Ovary (tissue), 9 donors: ENCODE measurements around the gene PEAK1. TPM values are rescaled to one million over a fixed set of nuclear protein-coding genes. Genes with fewer than 3 reads are reported as not detected.

ENCODE experiments used
- DNase-seq, 5 donors: peaks; one replicate each; pipeline ENCODE4 v3.0.0-alpha.2; 2019 to 2020
- H3K27ac ChIP-seq, 2 donors: fragments of 200-600 bp; one replicate each; pipeline versions ENCODE4 v1.5.1 to v1.8.0; 2019 to 2022
- H3K27me3 ChIP-seq: fragments of 200-600 bp; one replicate; pipeline ENCODE4 v1.8.0; 2022
- H3K36me3 ChIP-seq: fragments of 200-600 bp; sonication (generic); one replicate; pipeline ENCODE4 v1.5.1; 2019
- H3K4me1 ChIP-seq: one replicate; pipeline ENCODE4 v1.8.1; 2013; ENCODE audit warnings: mild to moderate bottlenecking, moderate library complexity; ENCODE audit not compliant: insufficient read depth
- H3K4me3 ChIP-seq: fragments of 200-600 bp; sonication (generic); one replicate; pipeline ENCODE4 v1.5.1; 2017
- H3K9me3 ChIP-seq, 2 donors: fragments of 200-600 bp in 1 of 2; sonication (generic) in 1 of 2; one replicate each; pipeline versions ENCODE4 v1.5.1 to v1.8.1; 2013 to 2019; ENCODE audit warnings: mild to moderate bottlenecking in 1 of 2, moderate library complexity in 1 of 2
- CTCF ChIP-seq, 3 donors: fragments of 450-650 bp in 2 of 3; fragments of 200-600 bp in 1 of 3; IDR thresholded peaks; one replicate each; pipeline versions ENCODE4 v1.5.1 to v1.8.0; 2016 to 2022; ENCODE audit warnings: antibody characterized with exemption in 3 of 3, mild to moderate bottlenecking in 1 of 3
- EP300 ChIP-seq: sonication (generic); formaldehyde crosslinking; IDR thresholded peaks from one replicate; pipeline ENCODE4 v1.6.1; 2017; ENCODE audit warnings: antibody characterized with exemption
- POLR2A ChIP-seq: fragments of 450-650 bp; IDR thresholded peaks from one replicate; pipeline ENCODE4 v1.6.1; 2017; ENCODE audit warnings: antibody characterized with exemption, mild to moderate bottlenecking, moderate library complexity
- WGBS, 3 donors: extraction: QIAGEN DNeasy Blood & Tissue Kit in 1 of 3; methylation state at CpG; one replicate each; pipeline versions ENCODE4 v1.1.5 to v1.1.7; 2013 to 2017; 5-methylcytosine and 5-hydroxymethylcytosine counted together
- intact Hi-C, 4 donors: fragments of 100-400 bp; cut with DNase I; formaldehyde crosslinking; loops; one replicate each; pipeline versions ENCODE4 v1.11.0 to v1.15.1; 2022 to 2023
- polyA plus RNA-seq, 2 donors: library from polyadenylated mRNA; stranded (reverse); fragments of 200-250 nt in 1 of 2; fragments of 350-450 nt in 1 of 2; fragmentation: Illumina TruSeq in 1 of 2; extraction: RNeasy Lipid Tissue Mini Kit (QIAGEN cat#74804) in 1 of 2; gene quantifications; one replicate each; pipeline ENCODE4 v1.2.3, GENCODE V29; 2013 to 2014
- total RNA-seq, 7 donors: library from RNA; depleted of rRNA in 2 of 7; stranded (reverse); fragments of >200 nt in 2 of 7; fragmentation: NEBNext Ultra II Directional in 3 of 7; extraction: Animal tissue kit (Norgen Biotek cat#: 25700) in 3 of 7; gene quantifications; one replicate each; pipeline versions ENCODE4 v1.1.0 to v1.2.4, GENCODE V29; 2016 to 2023
- donor health status: DM: no; HTN: no; CAD: no; lungs with moderate emphysema.
- donor health status: DM: no; HTN: no; CAD: no.
- donor health status: Bipolar disorder and iron deficiency.
- donor health status: DM: yes; HTN: yes; CAD: no.
- donor health status: DM: no; HTN: no; CAD: no.
- donor health status: DM: yes; HTN: yes; CAD: no.

The PEAK1 gene
- total and polyA plus RNA-seq, 9 donors, result 6.6 to 48.4 (median 41.4) TPM

DNA sequence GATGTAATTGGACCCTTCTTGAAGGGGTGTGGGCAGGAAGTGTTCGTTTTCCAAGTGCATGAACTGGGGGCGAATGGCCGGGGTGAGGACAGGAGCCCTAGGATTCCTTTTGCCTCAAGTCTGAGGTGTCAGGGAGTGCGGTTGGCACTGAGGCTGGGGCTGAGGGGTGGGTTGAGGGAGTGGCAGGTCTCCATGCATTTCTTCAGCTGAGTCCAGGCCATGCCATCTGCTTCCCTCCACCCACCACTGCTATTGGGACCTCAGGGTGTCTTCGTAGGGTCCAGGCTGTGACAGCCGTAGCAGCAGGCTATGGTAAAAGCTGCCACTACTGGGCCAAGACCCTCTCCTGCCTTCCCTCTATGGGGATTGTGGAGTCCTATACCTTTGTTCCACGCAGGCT is 323.4 kb downstream of the PEAK1 start:
- intact Hi-C loops, result no loop called here
- H3K27ac ChIP-seq, result no peak overlapping the region
- no peaks in the 10 kb centered on the region for H3K27me3 ChIP-seq
- H3K36me3 ChIP-seq, result no peaks in the 10 kb centered on the region
- TF ChIP-seq POLR2A, result no peak
- no peak for TF ChIP-seq EP300
- no peak for TF ChIP-seq CTCF (IDR thresholded peaks at IDR 0.05)
- no peaks in the 10 kb centered on the region for H3K4me1 ChIP-seq
- H3K4me3 ChIP-seq, result no peak overlapping the region
- H3K9me3 ChIP-seq, result no peaks in the 10 kb centered on the region
- no peak for DNase-seq
- 85 to 96% (median 87%) methylated on average over 7 of the region's 7 CpGs for WGBS, 3 donors

GRCh38 chr15:77096138-77096537 is 323.8 kb downstream of the PEAK1 start:
- Histone ChIP-seq H3K4me3 (no peak overlapping the region), H3K36me3 (no peaks in the 10 kb centered on the region), H3K4me1 (no peaks in the 10 kb centered on the region), H3K9me3 (no peaks in the 10 kb centered on the region), H3K27ac (no peak overlapping the region), H3K27me3 (no peaks in the 10 kb centered on the region)
- intact Hi-C loops, result no loop called here
- TF ChIP-seq POLR2A, result no peak
- TF ChIP-seq CTCF (IDR thresholded peaks at IDR 0.05), result no peak
- TF ChIP-seq EP300, result no peak
- no peak for DNase-seq
- 60 to 65% (median 63%) methylated on average over 4 of the region's 4 CpGs for WGBS, 3 donors

DNA sequence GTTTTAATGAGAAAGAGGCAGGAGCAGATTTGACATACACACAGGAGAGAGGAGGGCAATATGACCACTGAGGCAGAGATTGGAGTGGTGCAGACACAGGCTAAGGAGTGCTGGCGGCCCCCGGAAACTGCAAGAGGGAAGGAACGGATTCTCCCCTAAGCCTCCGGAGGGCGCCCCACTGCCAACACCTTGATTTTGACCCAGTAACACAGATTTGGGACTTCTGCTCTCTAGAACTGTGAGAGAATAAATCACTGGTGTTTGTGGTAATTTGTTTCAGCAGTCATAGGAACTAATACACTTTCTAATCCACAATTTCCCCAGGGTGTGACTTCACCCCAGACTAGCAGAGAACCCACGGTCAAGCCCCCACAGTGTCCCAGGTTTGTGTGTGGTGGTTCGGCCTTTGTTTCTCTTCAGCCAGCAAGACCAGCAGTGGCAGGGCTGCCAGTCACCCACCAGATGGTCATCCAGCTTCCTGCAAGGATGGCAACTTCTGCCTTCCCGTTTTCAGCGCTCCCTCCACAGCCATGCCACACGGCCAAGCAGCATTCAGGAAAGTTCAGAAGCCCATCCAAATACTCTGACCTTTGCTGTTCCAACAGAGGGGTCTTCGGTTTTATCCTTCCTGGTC is 325.4 kb downstream of the PEAK1 start:
- no peaks in the 10 kb centered on the region for H3K9me3 ChIP-seq

GRCh38 chr15:77093436-77093835 is 326.5 kb downstream of the PEAK1 start:
- DNase-seq, result no peak
- Histone ChIP-seq H3K9me3 (no peaks in the 10 kb centered on the region), H3K4me3 (no peak overlapping the region), H3K4me1 (no peaks in the 10 kb centered on the region), H3K27ac (no peak overlapping the region), H3K27me3 (no peaks in the 10 kb centered on the region), H3K36me3 (no peaks in the 10 kb centered on the region)
- 78 to 92% (median 79%) methylated on average over 1 of the region's 1 CpG for WGBS, 3 donors
- TF ChIP-seq EP300, result no peak
- TF ChIP-seq CTCF (IDR thresholded peaks at IDR 0.05), result no peak
- TF ChIP-seq POLR2A, result no peak
- intact Hi-C loops, result no loop called here

More for the DNA sequence above, 325.4 kb downstream of the PEAK1 start:
- no peak overlapping the region for H3K4me3 ChIP-seq
- H3K36me3 ChIP-seq, result no peaks in the 10 kb centered on the region
- H3K4me1 ChIP-seq, result no peaks in the 10 kb centered on the region
- TF ChIP-seq POLR2A (no peak), EP300 (no peak), CTCF (IDR thresholded peaks at IDR 0.05) (no peak)
- H3K27ac ChIP-seq, result no peak overlapping the region
- no peaks in the 10 kb centered on the region for H3K27me3 ChIP-seq
- intact Hi-C loops, result no loop called here
- 69 to 93% (median 89%) methylated on average over 11 of the region's 11 CpGs for WGBS, 3 donors
- DNase-seq, result no peak
